HG03097 (cell line): ENCODE results near the gene SEC61G.

Experiments used
- ATAC-seq: cut with Tn5 transposase; IDR thresholded peaks from one replicate; pipeline ENCODE4 v1.9.1; 2021; ENCODE audit not compliant: unreplicated experiment, low FRiP score

The SEC61G gene

GRCh38 chr7:54758702-54759592 is at the start of gene SEC61G:
SEC61G (minus strand) TSS chr7:54759211; CDS start chr7:54757588, 1,623 bp downstream.
- ATAC-seq = peak; percentile 97

DNA sequence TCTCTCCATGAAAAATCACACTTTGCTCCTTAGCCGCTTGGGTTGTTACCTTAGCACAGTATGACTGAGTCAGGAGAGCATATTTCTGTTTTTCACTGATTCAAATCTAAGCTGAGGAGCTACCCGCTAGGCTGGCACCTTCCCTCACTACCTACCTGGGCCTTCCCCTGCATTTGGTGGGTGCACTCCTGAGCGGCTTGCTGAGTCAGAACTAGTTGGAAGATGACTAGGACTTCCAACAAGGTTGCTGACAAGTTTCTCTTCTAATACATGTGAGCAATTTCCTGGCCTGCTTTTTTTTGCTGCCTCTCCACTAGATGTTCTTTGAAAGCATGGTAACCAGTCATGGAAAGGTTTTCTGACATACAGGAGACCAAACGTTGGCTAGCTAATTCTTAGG is 43.8 kb upstream of the SEC61G start:
- ATAC-seq = peak; percentile 77

- no peak for ATAC-seq
These were observed 43.1 kb upstream of the SEC61G start for GRCh38 chr7:54802114-54802513.

GRCh38 chr7:54799792-54800191 is 40.8 kb upstream of the SEC61G start:
- no peak for ATAC-seq

GRCh38 chr7:54798530-54798929 is 39.5 kb upstream of the SEC61G start:
- no peak for ATAC-seq

DNA sequence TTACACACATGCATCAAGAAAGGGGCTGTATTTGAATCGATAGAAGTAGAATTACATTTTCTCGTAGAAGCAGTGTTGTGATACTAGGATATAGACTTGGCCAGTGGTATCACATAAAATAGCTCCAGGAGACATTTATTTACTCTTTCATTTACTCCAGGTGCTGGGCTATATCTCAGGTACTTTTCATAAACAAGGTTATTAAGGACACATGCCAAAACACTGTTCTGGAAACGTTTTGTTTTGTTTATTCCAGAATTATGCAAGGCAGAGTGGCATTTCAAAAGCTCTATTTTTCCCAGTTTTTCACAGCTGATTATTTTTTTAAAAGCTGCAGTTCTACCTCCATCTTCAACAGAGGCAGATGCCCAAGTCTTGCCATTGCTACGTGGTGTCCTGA is 37.8 kb upstream of the SEC61G start:
- ATAC-seq = no peak

GRCh38 chr7:54796150-54796549 is 37.1 kb upstream of the SEC61G start:
- ATAC-seq = no peak

- no peak for ATAC-seq
These were observed 33.4 kb upstream of the SEC61G start for GRCh38 chr7:54792383-54792782.

DNA sequence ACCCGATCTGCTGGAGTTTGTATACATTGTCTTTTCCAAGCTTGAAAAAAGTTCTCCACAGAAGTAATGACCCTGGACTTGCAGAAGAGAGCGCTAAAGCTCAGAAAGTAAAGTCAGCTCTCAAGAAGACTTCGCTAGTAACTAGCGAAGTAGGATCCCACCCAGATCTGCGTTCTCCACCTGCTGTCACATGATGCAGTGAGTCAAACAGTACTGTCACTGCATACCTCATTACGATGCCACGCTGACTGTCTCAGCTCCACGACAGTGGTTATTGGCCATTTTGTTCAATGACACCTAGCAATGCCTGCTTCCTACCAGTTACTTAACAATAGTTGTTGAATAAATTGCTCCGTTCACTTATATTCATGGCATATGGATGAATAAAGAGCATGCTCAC is 29.7 kb upstream of the SEC61G start:
- no peak for ATAC-seq

- no peak for ATAC-seq
These were observed 26.2 kb upstream of the SEC61G start for GRCh38 chr7:54785261-54785660.

DNA sequence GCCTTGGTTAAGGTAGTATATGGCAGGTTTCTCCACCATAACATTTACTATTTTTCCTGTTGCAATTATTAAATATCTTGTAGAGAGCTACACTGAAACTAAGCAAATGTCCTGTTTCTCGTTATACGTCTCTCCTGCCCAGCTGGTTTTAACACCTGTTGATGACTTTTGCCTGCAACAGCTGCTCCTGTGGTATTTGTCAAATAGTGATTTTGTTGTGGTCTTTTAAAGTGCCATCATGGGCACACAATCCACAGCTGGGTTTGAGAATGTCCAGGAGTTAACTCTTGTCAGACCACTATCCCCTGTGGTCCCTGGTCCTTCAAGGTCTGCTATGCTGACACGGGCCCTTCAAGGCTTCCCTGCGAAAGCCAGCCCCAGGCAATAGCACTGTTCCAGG is 24.9 kb upstream of the SEC61G start:
- ATAC-seq = no peak

DNA sequence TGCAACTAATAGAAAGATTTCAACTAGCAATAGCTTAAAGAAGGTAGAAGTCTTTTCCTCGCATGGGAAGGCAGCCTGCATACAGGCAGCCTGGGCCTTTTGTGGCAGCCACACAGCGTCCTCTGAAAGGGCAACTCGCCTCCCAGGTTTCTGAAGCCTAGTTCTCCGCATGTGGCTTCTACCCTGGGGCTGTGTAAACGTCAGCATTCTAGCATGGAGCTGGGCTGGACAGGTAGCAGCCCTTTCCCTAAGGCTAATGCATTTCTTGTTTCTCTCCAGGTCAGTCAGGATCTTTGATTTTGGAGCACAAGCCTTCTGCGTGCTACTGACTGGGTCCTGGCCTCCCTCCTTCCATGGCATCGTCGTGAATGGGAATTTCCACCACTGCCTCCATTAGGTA is 23.8 kb upstream of the SEC61G start:
- ATAC-seq = no peak

- no peak for ATAC-seq
These were observed 23.3 kb upstream of the SEC61G start for GRCh38 chr7:54782314-54782713.

DNA sequence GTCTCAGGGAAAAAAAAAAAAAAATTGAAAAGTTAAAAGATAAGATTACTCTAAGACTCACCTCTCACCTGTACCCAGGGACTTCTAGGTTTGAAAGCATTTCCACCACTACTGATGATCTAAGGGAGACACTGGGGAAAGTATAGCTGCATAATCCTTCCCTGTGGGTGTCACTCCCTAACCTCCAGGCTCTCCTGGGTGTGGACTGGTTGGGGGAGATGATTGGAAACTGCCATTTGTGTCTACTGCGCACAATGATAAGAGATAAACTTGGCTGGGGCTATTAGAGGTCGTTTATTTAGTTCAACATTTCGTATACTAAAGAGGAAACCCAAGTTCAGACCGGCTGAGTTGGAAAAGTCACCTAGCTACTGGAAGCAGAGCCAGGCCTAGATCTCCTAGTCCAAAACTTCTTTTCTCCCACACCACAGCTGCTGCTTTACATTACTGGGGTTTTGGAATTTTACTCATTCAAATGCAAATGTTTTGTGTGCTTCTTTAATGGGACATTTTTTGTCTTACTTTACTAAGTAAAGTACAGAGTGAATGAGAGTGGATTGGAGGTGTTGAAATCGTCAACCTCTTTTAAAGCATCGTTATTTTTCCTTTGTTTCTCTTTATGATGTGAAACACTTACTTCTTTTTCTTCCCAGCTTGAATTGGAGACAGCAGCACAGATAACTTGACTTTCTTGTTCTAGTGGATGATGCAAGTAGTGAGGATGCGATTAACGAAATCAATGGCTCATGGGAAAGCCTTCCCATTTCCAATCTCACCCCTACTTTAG is 22.3 kb upstream of the SEC61G start:
- ATAC-seq = no peak

DNA sequence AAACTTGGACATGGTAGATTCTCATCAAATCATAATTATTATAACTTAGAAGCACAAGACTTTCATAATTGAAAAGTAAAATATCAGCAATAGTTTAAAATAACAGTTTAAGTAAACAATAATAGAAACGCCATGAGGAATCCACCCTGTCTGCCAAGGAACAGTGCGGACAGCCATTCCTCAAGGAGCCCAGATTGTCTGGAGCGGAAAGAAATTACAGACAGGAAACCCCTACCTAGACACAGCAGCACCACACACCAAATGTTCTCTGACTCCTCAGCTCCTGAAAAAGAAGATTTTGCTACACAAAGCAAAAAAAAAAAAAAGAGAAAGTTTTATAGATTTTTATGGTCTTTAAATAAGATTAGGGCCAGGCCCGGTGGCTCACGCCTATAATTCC is 21.5 kb upstream of the SEC61G start:
- no peak for ATAC-seq

- no peak for ATAC-seq
These were observed 19.9 kb upstream of the SEC61G start for GRCh38 chr7:54778696-54779540.

GRCh38 chr7:54778166-54778565 is 19.2 kb upstream of the SEC61G start:
- no peak for ATAC-seq

DNA sequence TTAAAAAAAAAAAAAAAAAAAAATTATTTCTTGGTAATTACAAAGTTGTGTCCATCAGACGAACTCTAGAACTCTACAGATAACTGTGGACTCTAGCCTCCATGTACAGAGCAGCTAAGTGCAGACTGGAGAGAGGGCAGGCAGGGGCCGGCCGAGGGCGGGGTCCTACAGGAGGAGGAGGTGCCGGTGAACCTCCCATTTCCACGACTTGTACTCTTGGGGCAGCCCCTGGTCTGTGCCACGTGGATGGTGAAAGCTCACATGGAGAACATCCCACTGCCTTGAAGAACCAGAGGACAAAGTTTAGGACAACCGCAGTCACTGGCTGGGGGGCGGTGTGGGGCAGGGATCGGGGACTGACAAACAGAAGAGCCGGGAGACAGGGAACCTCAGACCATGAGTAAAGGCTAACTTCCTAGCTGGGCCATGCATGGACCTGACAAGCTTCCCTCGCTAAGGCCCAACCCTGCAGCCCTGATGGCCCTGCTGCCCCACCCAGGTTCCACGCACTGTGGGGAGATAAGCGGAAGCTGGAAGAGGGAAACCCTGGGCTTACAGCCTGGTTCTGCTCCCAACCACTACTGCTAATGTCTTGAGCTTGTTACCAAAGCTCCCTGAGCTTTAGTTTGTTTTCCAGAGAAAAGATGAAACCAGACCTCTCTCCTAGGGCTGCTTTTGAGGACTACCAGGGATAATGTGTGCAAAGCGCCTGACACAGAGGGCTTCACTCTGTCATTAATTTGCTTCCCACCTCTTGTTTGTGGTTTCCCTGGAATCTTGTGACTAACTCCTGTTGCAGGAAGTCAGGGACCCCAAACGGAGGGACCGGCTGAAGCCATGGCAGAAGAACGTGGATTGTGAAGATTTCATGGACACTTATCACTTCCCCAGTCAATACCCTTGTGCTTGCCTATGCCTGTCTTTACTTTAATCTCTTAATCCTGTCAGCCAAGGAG is 16.1 kb upstream of the SEC61G start:
- ATAC-seq = no peak

DNA sequence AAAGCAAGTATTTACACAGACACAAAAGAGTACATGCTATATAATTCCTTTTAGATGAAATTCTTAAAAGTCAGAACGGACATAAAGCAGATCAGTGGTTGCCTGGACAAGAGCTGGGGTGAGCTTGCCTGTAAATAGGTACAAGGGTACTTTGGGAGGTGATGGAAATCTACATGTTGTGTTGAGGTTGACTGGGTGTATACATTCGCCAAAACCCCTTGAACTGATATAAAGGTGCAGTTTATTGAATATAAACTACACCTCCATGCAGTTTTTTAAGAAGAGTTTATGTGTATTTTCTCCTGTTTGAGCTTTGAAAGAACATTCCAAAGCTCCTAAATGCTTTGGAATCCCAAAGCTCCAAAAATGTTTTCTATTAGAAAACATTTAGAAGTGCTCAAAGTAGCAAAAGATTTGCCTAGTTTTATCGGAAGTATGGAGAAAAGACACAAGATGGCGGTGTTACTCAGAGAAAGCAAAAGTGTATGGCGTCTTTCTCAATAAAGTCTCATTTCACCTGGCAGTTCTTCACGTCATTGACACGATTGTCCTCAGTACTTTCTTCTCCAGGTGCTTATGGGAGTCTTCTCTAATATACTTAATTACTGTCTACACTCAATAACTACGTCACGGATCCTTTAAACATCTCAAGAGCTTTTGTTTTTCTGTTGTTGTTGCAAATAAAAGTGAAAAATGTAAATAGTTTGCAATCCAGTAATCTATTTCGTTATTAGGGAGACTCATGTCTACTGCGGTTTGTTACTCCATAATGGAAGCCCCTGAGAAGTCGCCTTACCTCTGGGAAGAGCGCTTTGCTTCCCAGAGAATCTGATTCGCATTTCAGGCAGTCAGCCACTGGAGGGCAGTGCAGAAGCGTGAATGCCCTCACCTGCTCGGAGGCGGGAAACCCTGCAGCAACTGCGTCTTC is 14.7 kb upstream of the SEC61G start:
- peak; percentile 92 for ATAC-seq
